Spleen (tissue), 7 donors: ENCODE measurements around the gene UMOD.

Experiments
- CTCF ChIP-seq, 11 experiments: fragments of 200-600 bp in 7 of 11; fragments of 450-650 bp in 4 of 11; sonication (generic) in 4 of 11; IDR thresholded peaks in 8 of 11; conservative IDR thresholded peaks in 3 of 11; 1 replicate in 7 of 11; 2 replicates in 4 of 11; pipeline versions ENCODE4 v1.4.0 to v1.8.0; 2016 to 2021; ENCODE audit warnings: antibody characterized with exemption in 11 of 11, inconsistent platforms in 4 of 11, mild to moderate bottlenecking in 1 of 11
- POLR2A ChIP-seq, 3 donors: fragments of 450-650 bp; IDR thresholded peaks; one replicate each; pipeline ENCODE4 v1.5.1; 2017; ENCODE audit warnings: antibody characterized with exemption in 3 of 3, mild to moderate bottlenecking in 1 of 3
- POLR2AphosphoS5 ChIP-seq, 3 donors: sonication (generic); formaldehyde crosslinking; IDR thresholded peaks; one replicate each; pipeline ENCODE4 v1.5.1; 2017; ENCODE audit warnings: antibody characterized with exemption in 3 of 3
- donor health status: DM: no; HTN: no; CAD: no; lungs with moderate emphysema.
- donor health status: DM: no; HTN: no; CAD: no.
- donor health status: DM: no; HTN: no; CAD: no.

- TF ChIP-seq CTCF (IDR thresholded peaks at IDR 0.05 in 8 of 11, conservative IDR thresholded peaks at IDR 0.05 in 3 of 11) (no peak), POLR2A (IDR thresholded peaks at IDR 0.05) (no peak), POLR2AphosphoS5 (IDR thresholded peaks at IDR 0.05) (no peak)
Observed at GRCh38 chr16:20397468-20398074, 45.1 kb upstream of the UMOD start.
